GM21423 (cell line): ENCODE measurements around the gene ATOH8.

Experiments used
- ATAC-seq: cut with Tn5 transposase; IDR thresholded peaks from one replicate; pipeline ENCODE4 v1.9.1; 2021; ENCODE audit warnings: mild to moderate bottlenecking, moderate library complexity; ENCODE audit not compliant: unreplicated experiment

Gene ATOH8

DNA sequence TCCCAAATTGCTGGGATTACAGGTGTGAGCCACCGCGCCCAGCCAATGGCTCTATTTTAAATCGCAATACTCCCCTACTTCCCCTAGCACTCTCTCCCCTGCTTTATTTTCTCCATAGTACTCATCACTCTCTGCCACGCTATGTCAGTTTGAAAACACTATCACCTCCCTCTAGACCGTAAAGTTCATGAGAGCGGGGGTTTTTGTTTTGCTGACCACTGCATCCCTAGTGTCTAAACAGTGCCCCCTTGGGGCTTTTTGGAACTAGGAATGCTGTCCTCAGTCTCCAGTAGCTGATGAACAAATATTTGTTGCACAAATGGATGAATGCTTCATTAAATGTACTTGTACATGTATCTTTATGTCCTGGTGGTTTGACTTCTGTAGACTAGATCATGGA is 44.1 kb downstream of the ATOH8 start:
- ATAC-seq: no peak

DNA sequence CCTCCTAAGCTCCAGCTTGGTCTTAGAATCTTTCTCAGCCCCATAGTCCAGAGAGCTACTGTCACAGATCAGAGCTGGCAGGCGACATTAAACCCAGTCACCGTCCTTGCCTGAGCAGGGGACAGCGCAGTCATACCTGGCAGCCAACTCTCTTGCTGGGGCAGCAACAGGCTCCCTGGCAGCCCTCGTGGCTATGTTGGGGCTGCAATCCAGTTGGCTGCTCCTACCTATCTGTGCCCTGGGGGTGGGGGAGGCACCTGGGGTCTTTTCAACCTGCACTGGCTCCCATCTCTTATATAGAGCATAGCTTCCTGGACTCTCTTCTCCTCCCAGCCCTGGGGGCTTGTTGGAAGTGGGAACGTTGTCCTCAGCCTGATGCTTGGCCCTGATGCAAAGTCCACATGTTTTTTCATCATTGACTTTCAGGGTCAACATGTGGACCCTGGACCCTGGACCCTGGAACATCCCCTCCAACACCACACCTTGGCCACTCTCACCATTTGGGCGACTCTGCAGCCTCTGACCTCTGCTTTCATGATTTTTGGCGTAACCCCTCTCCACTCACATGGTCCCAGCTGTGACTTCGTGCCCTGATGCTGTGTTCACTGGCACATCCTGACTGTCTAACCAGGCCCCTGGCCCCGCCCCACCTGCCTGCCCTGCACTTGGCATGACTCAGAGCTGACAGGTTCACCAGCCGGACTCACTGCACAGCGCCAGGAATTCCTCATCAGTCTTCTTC is 45.6 kb downstream of the ATOH8 start:
- ATAC-seq: no peak

DNA sequence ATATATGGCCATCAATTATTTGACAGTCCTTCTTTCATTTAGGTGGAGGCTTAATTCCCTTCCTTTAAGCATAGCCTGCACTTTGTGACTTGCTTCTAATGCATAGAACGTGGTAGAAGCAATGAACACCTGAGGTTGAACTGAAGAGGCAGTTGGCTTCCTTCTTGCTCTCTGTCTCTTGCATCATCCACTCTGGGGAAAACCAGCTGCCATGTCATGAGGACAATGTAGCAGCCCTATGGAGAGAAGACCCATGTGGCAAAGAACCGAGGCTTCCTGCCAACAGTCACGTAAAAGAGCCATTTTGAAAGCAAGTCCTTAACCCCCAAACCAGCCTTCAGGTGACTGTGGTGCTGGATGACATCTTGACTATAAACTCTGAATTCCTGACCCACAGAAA is 46.8 kb downstream of the ATOH8 start:
- ATAC-seq: no peak

DNA sequence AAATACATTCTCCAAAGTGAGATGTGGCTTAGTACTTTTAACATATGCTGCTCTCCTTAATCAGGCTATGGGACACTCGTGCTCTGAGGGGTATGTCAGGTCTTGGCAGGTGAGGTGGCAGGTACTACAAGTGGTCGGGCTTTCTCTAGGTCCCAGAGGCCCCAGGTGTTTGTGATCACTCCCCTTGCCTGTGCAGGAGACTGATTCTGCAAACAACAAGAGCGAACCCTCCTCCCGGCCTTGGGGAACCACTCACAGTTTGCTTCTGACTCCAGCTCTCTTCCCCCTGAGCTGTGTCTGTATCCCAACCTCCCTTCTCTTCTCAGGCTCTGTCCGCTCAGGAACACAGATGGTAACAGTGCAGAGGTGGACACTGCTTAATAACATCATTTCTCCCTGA is 48.1 kb downstream of the ATOH8 start:
- no peak for ATAC-seq

DNA sequence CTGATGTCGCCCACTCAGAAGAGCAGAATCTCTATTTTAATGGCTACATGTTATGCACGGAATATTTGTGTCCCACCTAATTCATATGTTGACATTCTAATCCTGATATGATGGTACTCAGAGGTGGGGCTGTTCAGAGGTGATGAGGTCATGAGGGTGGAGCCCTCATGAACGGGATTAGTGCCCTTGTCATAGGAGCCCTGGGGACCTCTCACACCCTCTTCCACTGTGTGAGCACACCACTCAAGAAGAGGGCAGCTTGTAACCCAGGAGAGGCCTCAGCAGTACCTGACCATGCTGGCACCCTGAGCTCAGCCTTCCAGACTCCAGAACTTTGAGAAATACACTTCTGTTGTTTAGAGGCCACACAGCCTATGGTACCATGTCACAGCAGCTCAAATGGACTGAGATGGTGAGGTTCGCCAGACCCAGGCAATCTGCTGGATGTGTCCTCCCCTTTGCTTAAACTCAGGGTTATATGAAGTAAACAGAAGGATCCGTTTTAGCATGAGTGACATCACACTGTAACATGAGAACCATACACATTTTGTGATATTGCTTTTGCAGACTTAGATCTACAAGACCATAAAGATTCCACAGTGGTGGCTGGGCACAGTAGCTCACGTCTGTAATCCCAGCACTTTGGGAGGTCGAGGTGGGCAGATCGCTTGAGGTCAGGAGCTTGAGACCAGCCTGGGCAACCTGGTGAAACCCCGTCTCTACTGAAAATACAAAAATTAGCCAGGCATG is 48.7 kb downstream of the ATOH8 start:
- no peak for ATAC-seq

DNA sequence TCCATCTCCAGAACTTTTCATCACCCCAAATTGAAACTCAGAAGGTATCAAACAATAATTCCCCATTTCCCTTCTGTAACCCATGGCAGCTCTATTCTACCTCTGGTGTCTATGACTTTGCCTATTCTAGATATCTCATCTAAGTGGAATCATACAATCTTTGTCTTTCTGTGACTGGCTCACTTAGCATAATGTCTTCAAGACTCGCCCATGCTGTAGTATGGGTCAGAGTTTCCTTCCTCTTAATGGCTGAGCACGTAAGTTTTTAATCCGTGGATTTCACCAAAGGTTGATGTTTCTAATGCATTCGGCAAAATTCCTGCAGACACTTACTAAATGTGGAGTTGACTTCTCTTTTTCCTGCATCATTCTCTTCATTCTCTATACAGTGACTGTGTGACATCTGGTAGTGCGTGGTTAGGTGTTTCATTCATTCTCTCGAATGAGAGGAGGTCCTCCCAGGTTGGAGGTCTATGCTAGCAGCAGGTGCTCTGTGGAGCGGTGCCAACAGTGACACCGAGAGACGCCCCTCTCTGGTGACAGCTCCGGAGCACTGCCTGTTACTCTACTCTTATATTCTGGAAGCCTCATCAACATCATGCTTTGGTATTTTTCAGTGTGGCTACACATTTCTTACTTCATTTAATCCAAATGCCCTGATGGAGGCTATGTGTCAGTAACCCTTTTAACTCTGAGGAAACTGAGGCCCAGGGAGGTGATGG is 50.1 kb downstream of the ATOH8 start:
- no peak for ATAC-seq

DNA sequence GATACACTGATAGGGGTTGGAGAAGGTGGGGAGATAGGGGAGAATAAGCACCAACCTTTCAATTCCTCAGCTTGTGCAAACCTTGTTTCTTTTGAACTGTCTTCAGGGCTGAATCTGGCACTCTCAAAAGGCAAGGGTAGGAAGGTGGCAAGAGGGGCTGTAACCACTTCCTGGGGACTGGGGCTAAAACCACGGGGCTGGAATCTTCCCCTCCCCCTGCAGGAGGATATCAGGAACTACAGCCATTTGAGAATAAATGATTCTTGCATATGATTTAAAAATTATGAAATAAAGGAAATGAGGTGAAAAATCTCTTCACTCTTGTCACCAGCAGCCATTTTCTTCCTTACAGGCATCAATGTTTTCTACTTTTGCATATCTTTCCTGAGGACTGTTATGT is 50.8 kb downstream of the ATOH8 start:
- ATAC-seq: no peak

DNA sequence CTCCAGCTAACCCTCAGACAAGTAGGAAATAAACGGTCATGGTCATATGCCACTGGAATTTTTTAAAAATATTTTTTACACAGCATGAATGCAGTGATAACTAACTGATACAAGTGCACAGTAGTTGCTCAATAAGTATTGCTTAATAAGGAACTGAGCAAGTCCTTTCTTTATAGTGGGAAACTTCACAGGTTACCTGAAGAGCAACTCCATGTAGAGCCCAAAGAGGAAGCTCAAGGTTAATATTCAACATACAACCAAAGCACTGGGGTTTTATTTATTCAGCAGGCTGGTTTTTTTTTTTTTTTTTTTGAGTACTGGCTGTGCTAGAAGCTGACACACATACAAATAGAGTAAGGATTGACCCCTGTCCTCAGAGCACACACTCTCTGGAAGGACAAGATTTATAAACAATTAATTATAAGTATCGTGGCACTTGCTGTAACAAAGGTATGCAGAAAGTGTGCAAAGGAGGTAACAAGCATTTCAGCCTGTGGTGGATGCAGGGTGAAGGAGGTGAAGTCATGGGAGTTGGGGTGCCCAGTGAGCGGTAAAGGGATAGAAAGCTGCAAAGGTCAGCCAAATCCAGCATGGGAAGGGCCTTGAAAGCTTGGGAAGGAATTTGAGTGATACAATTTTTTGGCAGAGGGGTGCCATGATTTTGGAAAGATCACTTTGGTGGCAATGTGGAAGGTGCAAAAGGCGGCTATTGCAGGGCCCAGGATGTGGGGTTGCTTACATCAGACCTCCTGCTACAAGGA is 52.7 kb downstream of the ATOH8 start:
- no peak for ATAC-seq

DNA sequence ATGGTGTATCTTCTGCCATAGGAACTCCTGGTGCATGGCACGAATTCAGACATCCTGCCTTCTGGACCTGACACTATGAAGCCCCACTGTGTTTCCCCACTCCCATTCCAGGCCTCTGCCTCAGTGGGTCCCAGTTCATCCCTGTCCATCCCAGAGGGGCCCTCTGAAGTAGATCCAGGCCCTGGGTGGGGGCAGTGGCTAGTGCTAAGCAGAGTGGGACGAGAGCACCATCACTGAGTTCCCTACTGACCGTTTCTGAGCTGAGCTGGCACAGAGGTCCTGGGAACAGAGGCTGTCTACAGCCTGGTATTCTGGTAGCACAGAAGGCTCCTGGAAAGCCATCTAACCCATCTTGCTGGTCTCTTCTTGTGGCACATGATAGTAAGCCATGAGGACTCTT is 54.0 kb downstream of the ATOH8 start:
- no peak for ATAC-seq

DNA sequence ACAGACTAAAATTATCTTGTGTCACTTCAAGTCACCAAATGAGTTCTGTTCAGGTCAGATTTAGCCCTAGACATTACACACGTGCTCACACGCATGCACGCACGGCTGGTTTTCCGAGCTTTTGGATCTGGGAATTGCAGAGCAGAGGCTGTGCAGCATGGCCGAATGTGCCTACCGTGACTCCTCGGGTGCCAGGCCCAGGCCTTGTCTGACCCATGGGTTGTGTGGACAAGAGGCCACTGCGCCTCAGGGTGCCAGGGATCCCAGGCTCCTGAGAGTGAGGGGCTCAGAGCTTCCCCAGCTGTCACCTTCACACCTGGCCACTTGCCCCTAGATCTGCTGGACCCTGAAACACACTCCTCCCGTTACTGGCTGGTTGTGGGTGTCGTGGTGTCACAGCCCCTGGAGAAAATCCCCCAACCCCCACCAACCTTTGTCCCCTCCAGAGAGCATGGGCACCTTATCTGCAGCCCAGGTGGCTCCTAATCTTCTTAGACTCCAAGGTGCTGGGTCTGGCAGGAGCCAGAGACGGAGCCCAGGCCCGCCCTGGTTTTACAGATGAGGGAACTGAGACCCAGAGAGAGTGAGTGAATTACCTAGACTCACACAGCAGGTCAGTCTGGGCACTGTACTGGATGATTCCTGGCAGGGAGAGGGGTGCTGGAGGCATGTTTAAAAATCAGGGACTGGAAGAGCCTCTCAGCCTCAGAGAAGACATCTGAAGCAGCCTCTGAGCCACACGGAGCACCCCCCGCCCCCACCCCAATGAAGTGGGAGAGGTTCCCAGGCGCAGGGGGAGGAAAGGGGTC is 56.8 kb downstream of the ATOH8 start:
- ATAC-seq: no peak

DNA sequence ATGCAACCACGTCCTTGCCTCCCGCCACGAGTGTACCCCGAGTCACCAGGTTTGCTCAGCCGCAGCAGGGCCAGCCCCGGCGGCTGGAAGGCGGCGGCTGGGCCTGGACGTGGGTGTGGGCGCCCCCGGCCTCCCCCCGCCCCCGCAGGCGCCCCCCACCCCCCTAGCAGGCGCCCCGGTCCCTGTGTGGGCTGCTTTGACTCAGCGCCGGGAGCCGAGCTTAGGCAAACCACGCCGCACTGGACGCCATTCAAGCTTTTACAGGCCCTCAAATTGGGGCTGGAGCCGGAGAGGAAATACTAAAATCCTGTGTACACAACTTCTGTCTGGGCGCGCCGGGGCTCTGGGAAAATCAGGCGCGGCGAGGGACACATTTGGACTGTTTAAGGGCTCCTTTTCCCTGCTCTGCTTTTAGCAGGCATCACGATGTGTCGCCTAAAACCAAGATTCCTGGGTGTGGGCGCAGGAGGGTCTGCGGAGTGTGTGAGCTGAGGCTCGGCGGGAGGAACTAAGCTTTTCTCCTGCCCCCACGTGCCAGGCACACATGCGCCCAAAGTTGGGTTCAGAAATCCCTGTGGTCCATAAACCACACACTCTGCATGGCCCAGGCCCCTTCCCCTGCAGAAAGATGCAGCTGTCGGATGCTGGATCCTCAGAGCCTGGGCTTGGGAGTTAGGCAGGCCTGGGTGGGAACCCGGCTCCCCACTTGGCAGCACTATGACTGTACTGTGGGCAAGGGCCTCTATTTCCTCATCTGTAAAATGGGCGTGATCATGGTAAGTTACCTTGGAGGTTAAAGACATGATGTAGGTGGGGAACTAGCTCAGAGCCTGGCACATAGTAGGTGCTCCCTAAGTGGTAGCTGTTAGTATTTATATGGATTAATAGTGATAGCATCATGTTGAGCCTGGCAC is 57.6 kb downstream of the ATOH8 start:
- no peak for ATAC-seq

DNA sequence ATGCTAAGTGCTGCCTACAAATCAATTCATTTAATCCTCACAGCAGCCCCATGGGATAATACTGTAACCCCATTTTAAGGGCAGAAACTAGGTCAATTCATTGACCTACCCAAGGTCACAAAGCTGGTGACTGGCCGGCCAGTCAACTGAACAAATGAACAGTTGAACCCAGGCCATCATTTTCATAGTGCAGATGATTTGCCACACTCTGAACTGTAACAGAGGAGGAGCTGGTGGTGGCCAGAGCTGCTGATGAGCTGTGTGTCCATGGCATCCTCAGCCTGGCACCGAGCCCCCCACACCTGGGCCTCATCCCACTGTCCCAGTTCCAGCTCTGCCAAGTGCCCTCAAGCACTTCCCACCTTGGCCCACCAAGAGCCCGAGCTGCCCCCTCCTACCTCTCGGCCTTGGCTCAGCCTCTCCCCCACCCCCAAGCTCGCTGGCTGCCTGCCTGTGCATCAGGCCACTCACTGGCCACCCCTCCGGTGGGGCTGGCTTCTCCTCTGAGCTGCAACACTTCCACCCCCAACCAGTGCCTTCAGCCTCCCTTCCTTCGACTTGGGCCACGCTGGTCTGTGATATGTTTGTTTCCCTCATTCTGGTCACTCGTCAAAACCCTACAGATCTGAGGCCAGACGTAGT is 58.4 kb downstream of the ATOH8 start:
- no peak for ATAC-seq

DNA sequence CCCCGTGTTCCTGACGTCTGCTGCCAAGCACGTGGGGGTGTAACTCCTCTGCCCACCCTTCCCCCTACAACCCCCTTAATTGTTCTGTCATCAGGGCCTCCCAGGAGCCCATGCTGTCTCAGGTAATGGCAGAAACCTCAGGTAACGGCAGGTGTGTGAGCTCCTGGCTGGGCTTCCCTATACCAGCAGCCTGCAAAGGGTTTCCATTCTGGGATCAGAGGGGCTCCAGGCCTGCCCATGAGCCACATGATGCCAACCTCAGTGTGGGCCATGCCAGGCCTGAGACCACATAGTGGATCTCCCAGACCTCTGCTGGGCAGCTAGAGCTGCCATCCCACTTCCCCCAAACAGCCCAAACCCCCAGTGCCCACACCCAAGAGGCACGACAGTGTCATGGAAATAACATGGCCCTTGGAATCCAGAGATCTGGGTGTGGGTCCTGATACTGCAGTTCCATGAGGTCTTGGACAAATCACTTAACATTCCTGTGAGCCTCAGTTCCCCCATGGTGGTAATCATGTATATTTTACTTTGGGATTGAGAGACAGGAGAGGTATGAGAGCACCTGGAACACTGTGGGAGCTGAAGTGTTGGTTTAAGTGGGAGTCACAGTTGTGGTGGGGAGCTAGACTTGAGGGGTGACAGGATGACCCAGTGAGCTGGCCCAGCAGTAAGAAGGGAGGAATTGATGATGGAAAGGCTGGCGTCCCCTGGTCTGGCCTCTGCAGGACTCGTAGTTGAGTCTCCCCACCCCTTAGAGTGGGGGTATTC is 59.6 kb downstream of the ATOH8 start:
- no peak for ATAC-seq

DNA sequence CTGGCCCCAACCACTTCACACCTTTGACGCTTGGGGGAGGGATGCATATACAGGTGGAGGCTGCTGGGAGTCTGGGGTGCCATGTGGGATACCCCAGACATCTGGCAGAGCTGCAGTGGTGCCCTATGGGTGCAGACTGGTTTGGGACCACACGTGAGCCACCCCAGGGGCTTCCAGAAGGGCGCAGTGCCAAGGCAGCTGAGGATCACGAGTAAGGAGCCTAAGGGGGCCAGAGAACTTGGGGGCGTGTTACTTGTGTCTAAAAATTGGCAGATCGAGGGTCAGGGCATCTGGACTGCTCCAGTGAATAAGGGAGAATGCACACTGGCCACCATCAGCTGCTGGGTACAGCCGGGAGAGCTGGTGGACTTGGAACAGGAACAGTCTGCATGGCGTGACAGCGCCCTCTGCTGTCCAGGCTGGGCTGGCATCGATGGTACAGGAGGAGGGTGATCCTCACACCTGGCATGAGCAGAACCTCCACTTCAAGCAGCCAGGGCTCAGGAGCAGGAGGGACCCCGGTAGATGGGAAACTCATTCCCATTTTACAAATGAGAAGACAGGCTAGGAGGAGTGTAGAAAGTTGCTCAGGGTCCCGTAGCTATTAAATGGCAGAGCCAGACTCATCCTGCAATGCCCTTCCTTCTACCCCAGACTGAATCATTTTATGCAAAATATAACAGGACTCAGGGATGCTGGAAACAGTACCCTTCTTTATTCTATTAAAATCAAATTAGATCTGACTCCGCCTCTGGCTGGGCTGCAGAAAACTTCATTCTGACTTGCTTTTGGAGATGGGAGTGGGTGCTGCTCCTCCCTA is 60.4 kb downstream of the ATOH8 start:
- ATAC-seq: no peak

DNA sequence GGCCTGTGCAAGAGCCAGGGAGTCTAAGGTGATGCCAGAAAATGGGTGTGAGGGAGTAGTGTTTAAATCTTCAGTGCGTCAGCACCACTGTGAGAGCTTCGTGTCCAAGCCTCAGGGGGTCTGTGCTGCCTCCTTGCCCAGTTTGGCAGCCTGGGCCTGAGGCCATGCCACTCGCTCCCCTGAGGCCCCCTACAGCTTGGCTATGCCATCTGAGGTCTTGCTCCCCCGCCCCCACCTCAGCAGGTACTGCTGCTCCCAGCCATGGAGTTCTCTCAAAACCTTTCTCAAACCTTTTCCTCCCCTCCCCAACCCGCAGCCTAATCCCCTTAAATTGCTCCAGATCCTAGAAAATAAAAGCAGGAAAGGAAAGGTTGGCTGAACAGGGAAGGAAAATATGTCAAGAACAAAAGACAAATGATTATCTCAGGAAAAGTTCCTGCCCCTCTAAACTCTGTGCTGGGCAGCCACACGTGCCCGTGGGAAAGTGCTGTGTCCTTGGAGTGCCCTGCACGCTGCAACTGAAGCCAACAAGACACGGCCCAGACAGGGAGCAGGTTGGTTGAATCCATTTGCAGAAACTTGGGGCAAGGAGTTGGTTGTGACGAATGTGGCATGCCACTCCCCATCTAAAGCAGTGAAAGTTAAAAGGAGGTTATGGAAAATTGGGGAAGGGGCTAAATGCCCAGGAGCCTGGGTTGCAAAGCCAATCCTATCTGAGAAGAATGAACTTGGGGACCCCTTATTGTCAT is 61.2 kb downstream of the ATOH8 start:
- no peak for ATAC-seq

DNA sequence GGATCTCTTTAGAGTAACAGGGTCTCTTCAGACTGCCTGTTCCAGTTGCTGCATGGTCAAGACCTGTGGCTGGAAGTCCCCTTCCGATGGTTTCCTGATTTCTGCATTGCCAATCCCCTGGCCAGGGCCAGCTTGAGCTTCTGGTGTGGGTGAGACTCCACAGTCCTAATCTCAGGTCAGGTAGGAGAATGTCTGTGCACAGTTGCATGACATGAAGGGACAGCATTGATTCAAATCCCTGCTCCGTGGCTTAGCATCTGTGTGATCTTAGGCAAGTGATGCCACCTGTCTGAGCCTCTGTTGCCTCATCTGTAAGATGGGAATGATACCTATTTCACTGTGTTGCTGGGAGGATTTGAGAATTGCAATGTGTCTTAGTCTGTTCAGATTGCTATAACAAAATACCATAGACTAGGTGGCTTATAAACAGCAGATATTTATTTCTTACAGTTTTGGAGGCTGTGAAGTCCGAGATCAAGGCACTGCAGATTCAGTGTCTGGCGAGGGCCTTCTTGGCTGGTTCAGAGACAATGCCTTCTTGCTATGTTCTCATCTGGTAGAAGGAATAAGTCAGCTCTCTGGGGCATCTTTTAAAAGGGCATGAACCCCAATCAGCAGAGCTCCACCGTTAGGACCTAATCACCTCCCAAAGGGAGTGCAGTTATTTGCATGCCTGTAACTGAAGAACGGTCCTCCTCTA is 66.2 kb downstream of the ATOH8 start:
- no peak for ATAC-seq
